Measurements from ENCODE around the gene SNCB. TPM values are rescaled to one million over a fixed set of nuclear protein-coding genes. Genes with fewer than 3 reads are reported as not detected.
"Not testable (repeated sequence)": the region's sequence is repeated elsewhere in the genome, so short reads cannot be mapped to it uniquely, and the experiment has no call there.

Gene SNCB
- total and polyA plus RNA-seq, 4 donors: 0.02 TPM; not detected in 3

DNA sequence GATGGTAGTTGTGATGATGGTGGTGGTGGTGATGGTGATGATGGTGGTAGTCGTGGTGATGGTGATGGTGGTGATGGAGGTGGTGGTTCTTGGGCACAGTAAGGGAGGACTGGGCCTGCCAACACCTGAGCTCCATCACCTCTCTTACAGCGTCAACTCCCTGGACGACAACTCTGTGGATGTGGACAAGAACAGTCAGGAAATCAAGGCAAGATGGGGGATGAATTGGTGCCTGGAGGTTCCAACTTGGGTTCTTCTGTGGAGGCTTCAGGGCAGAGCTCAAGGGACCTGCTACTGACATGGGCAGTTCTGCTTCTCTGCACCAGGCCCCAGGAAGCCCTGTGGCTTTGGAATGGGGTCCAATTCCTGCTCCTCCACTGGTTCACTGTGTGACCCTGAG, 37.8 kb downstream of the SNCB start:
- Histone ChIP-seq H3K9me3 (ENCODE audit: control insufficient read depth in 4 of 4, insufficient read depth in 3 of 4, low read length in 3 of 4) (peaks cover 0 to 5% (median 0%) of the 10 kb centered on the region in 4 donors), H3K9ac (ENCODE audit: insufficient read depth in 1 of 2, low read length in 2 of 2) (no peak overlapping the region), H3K36me3 (ENCODE audit: control insufficient read depth in 4 of 4, insufficient read depth in 4 of 4, low read length in 4 of 4) (no peaks in the 10 kb centered on the region), H3K4me3 (no peak overlapping the region), H3K27ac (ENCODE audit: low read depth in 1 of 2, low read length in 1 of 2) (no peak overlapping the region), H3K27me3 (ENCODE audit: control insufficient read depth in 3 of 3, insufficient read depth in 3 of 3, low read length in 2 of 3) (peaks cover 0 to 4% (median 0%) of the 10 kb centered on the region in 3 donors), H3K4me1 (ENCODE audit: control insufficient read depth in 5 of 5, insufficient read depth in 5 of 5, low read length in 5 of 5) (no peaks in the 10 kb centered on the region)
- TF ChIP-seq, protein P1, sequence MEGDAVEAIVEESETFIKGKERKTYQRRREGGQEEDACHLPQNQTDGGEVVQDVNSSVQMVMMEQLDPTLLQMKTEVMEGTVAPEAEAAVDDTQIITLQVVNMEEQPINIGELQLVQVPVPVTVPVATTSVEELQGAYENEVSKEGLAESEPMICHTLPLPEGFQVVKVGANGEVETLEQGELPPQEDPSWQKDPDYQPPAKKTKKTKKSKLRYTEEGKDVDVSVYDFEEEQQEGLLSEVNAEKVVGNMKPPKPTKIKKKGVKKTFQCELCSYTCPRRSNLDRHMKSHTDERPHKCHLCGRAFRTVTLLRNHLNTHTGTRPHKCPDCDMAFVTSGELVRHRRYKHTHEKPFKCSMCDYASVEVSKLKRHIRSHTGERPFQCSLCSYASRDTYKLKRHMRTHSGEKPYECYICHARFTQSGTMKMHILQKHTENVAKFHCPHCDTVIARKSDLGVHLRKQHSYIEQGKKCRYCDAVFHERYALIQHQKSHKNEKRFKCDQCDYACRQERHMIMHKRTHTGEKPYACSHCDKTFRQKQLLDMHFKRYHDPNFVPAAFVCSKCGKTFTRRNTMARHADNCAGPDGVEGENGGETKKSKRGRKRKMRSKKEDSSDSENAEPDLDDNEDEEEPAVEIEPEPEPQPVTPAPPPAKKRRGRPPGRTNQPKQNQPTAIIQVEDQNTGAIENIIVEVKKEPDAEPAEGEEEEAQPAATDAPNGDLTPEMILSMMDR (IDR thresholded peaks at IDR 0.05; ENCODE audit: control extremely low read depth, extremely low read depth): no peak
- DNase-seq (no peak), ATAC-seq (ENCODE audit: insufficient read depth, low FRiP score) (no peak)
- WGBS, 2 donors: 96 to 99% methylated on average over 3 of the region's 3 CpGs

DNA sequence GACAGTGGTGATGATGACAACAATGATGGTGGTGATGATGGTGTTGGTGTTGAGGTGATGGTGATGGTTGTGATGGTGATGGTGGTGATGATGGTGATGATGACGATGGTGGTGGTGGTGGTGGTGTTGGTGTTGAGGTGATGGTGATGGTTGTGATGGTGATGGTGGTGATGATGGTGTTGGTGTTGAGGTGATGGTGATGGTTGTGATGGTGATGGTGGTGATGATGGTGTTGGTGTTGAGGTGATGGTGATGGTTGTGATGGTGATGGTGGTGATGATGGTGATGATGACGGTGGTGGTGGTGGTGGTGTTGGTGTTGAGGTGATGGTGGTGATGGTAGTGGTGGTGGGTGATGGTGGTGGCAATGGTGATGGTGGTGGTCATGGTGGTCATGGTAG, 38.7 kb downstream of the SNCB start:
- H3K4me3 ChIP-seq; H3K36me3 ChIP-seq (ENCODE audit: control insufficient read depth in 4 of 4, insufficient read depth in 4 of 4, low read length in 4 of 4); DNase-seq; H3K4me1 ChIP-seq (ENCODE audit: control insufficient read depth in 5 of 5, insufficient read depth in 5 of 5, low read length in 5 of 5); ATAC-seq (ENCODE audit: insufficient read depth, low FRiP score); H3K27ac ChIP-seq (ENCODE audit: low read depth in 1 of 2, low read length in 1 of 2); H3K9me3 ChIP-seq (ENCODE audit: control insufficient read depth in 4 of 4, insufficient read depth in 3 of 4, low read length in 3 of 4); H3K27me3 ChIP-seq (ENCODE audit: control insufficient read depth in 3 of 3, insufficient read depth in 3 of 3, low read length in 2 of 3); H3K9ac ChIP-seq (ENCODE audit: insufficient read depth in 1 of 2, low read length in 2 of 2): not testable (repeated sequence)
- WGBS, 2 donors: 48 to 68% methylated on average over 2 of the region's 2 CpGs

DNA sequence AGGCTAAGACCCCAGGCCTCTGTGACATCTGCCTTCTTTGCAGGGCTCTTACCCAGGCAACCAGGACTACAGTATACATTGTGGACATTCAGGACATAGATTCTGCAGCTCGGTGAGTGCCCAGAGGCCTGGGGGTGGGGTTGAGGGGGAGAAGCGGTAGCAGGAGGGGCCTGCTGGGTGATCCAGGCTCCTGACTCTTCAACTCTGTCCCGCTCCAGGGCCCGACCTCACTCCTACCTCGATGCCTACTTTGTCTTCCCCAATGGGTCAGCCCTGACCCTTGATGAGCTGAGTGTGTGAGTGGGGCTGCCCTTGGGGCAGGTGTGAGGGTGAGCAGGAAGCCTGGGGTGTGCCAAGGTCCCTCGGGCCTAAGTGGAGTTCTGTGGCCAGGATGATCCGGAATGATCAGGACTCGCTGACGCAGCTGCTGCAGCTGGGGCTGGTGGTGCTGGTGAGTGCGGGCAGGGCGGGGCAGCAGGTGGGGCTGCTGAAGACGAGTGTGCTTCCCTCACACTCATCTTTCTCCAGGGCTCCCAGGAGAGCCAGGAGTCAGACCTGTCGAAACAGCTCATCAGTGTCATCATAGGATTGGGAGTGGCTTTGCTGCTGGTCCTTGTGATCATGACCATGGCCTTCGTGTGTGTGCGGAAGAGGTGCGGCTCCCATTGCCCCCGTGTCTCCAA, 40.2 kb downstream of the SNCB start:
- Histone ChIP-seq H3K9ac (ENCODE audit: insufficient read depth in 1 of 2, low read length in 2 of 2) (no peak overlapping the region), H3K27me3 (ENCODE audit: control insufficient read depth in 3 of 3, insufficient read depth in 3 of 3, low read length in 2 of 3) (no peaks in the 10 kb centered on the region), H3K4me3 (no peak overlapping the region), H3K27ac (ENCODE audit: low read depth in 1 of 2, low read length in 1 of 2) (no peak overlapping the region), H3K9me3 (ENCODE audit: control insufficient read depth in 4 of 4, insufficient read depth in 3 of 4, low read length in 3 of 4) (peaks cover 0 to 14% (median 3%) of the 10 kb centered on the region in 4 donors), H3K4me1 (ENCODE audit: control insufficient read depth in 5 of 5, insufficient read depth in 5 of 5, low read length in 5 of 5) (no peaks in the 10 kb centered on the region), H3K36me3 (ENCODE audit: control insufficient read depth in 4 of 4, insufficient read depth in 4 of 4, low read length in 4 of 4) (no peaks in the 10 kb centered on the region)
- TF ChIP-seq, protein P1 (IDR thresholded peaks at IDR 0.05; ENCODE audit: control extremely low read depth, extremely low read depth): no peak
- no peak for ATAC-seq (ENCODE audit: insufficient read depth, low FRiP score)
- no peak for DNase-seq
- 83 to 84% methylated on average over 17 of the region's 17 CpGs for WGBS, 2 donors

DNA sequence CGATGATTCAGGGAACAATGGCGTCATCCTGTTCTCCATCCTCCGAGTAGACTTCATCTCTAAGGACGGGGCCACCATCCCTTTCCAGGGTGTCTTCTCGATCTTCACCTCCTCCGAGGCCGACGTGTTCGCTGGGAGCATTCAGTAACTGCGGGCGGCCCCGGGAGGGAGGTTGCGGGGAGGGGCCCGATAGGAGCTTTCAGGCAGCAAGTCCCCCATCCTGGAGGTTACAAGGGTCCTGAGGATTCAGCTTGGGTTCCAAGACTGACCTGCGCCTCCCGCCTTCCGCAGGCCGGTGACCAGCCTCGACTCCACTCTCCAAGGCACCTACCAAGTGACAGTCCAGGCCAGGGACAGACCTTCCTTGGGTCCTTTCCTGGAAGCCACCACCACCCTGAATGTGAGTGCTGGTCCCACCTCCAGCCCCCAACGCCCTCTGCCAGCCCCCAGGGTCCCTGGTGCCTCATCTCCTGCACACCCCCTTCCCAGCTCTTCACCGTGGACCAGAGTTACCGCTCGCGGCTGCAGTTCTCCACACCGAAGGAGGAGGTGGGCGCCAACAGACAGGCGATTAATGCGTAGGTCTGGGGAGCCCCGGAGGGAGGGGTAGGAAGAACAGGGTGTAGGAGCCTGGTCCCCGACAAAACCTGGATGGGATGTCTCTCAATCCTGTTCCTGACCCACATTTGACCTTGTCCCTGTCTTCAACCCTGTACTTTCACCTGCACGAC, 41.1 kb downstream of the SNCB start:
- H3K27ac ChIP-seq (ENCODE audit: low read depth in 1 of 2, low read length in 1 of 2): no peak overlapping the region
- H3K4me1 ChIP-seq (ENCODE audit: control insufficient read depth in 5 of 5, insufficient read depth in 5 of 5, low read length in 5 of 5): no peaks in the 10 kb centered on the region
- TF ChIP-seq, protein P1 (IDR thresholded peaks at IDR 0.05; ENCODE audit: control extremely low read depth, extremely low read depth): no peak
- H3K9me3 ChIP-seq (ENCODE audit: control insufficient read depth in 4 of 4, insufficient read depth in 3 of 4, low read length in 3 of 4): peaks cover 0 to 23% (median 4%) of the 10 kb centered on the region in 4 donors
- no peak overlapping the region for H3K9ac ChIP-seq (ENCODE audit: insufficient read depth in 1 of 2, low read length in 2 of 2)
- H3K27me3 ChIP-seq (ENCODE audit: control insufficient read depth in 3 of 3, insufficient read depth in 3 of 3, low read length in 2 of 3): no peaks in the 10 kb centered on the region
- DNase-seq (no peak), ATAC-seq (ENCODE audit: insufficient read depth, low FRiP score) (no peak)
- no peak overlapping the region for H3K4me3 ChIP-seq
- H3K36me3 ChIP-seq (ENCODE audit: control insufficient read depth in 4 of 4, insufficient read depth in 4 of 4, low read length in 4 of 4): no peaks in the 10 kb centered on the region
- 88 to 91% methylated on average over 31 of the region's 31 CpGs for WGBS, 2 donors
